HEK293 (cell line): ENCODE measurements around the gene ACIN1.

Source experiments
- CTCF ChIA-PET: fragments of 350-600 bp; formaldehyde crosslinking; extraction: SDS; loops from one replicate; lab custom pipeline; 2021; ENCODE audit warnings: antibody characterized with exemption; lab: Yijun Ruan, JAX
- POLR2A ChIA-PET: fragments of 300-600 bp; formaldehyde crosslinking; extraction: SDS; loops from one replicate; lab custom pipeline; 2020; ENCODE audit warnings: antibody characterized with exemption, inconsistent platforms; lab: Yijun Ruan, JAX
- H3K27ac ChIP-seq: fragments of 200-500 bp; sonication (Bioruptor generic); 2 replicates; pipeline ENCODE4 v1.5.1; 2014; ENCODE audit warnings: low read depth, low read length, control low read depth, inconsistent platforms; ENCODE audit errors: extremely low read depth
- H3K36me3 ChIP-seq, 2 experiments: fragments of 200-500 bp in 1 of 2; sonication (Bioruptor generic) in 1 of 2; 1 replicate in 1 of 2; 2 replicates in 1 of 2; pipeline ENCODE4 v1.5.1; 2014 to 2017; ENCODE audit warnings: inconsistent platforms in 2 of 2, low read length in 2 of 2; ENCODE audit not compliant: control insufficient read depth in 2 of 2, insufficient read depth in 1 of 2
- H3K4me1 ChIP-seq: fragments of 200-500 bp; sonication (Bioruptor generic); 2 replicates; pipeline ENCODE4 v1.5.1; 2014; ENCODE audit warnings: mild to moderate bottlenecking, low read length, inconsistent platforms; ENCODE audit not compliant: control insufficient read depth, insufficient read depth
- H3K4me3 ChIP-seq: 2 replicates; pipeline ENCODE4 v1.5.1; 2011; ENCODE audit warnings: low read depth, mild to moderate bottlenecking, control low read depth, low read length, moderate library complexity
- H3K9me3 ChIP-seq: fragments of 200-500 bp; sonication (Bioruptor generic); 2 replicates; pipeline ENCODE4 v1.5.1; 2014; ENCODE audit warnings: low read depth, low read length, inconsistent platforms; ENCODE audit not compliant: control insufficient read depth, insufficient read depth
- EGR2 ChIP-seq: fragments of 450-650 bp; formaldehyde crosslinking; IDR thresholded peaks from 2 replicates; pipeline ENCODE4 v1.5.1; 2016; ENCODE audit warnings: low read depth, missing biosample characterization, missing genetic modification characterization
- INSM2 ChIP-seq: fragments of 450-650 bp; formaldehyde crosslinking; IDR thresholded peaks from 2 replicates; pipeline ENCODE4 v1.5.1; 2016; ENCODE audit warnings: missing biosample characterization, missing genetic modification characterization
- KLF1 ChIP-seq: fragments of 450-650 bp; formaldehyde crosslinking; IDR thresholded peaks from 2 replicates; pipeline ENCODE4 v1.5.1; 2016; ENCODE audit warnings: missing biosample characterization, missing genetic modification characterization
- KLF10 ChIP-seq: fragments of 450-650 bp; IDR thresholded peaks from 2 replicates; pipeline ENCODE4 v1.5.1; 2018; ENCODE audit warnings: missing biosample characterization, mild to moderate bottlenecking, missing genetic modification characterization
- MZF1 ChIP-seq: fragments of 450-650 bp; formaldehyde crosslinking; IDR thresholded peaks from 2 replicates; pipeline ENCODE4 v1.5.1; 2017; ENCODE audit warnings: missing biosample characterization, missing genetic modification characterization, borderline replicate concordance
- SP2 ChIP-seq: fragments of 450-650 bp; formaldehyde crosslinking; IDR thresholded peaks from 2 replicates; pipeline ENCODE4 v1.5.1; 2016; ENCODE audit warnings: missing biosample characterization, missing genetic modification characterization
- ZBTB1 ChIP-seq: fragments of 450-650 bp; formaldehyde crosslinking; IDR thresholded peaks from 2 replicates; pipeline ENCODE4 v1.5.1; 2016; ENCODE audit warnings: missing biosample characterization, missing genetic modification characterization
- ZBTB20 ChIP-seq: fragments of 450-650 bp; formaldehyde crosslinking; IDR thresholded peaks from 2 replicates; pipeline ENCODE4 v1.5.1; 2016; ENCODE audit warnings: missing biosample characterization, missing genetic modification characterization
- ZEB2 ChIP-seq: fragments of 450-650 bp; formaldehyde crosslinking; IDR thresholded peaks from 2 replicates; pipeline ENCODE4 v1.5.1; 2016; ENCODE audit warnings: missing biosample characterization, missing genetic modification characterization
- ZFP37 ChIP-seq: fragments of 450-650 bp; formaldehyde crosslinking; IDR thresholded peaks from 2 replicates; pipeline ENCODE4 v1.5.1; 2016; ENCODE audit warnings: missing biosample characterization, missing genetic modification characterization
- ZNF133 ChIP-seq: fragments of 450-650 bp; formaldehyde crosslinking; IDR thresholded peaks from 2 replicates; pipeline ENCODE4 v1.5.1; 2016; ENCODE audit warnings: missing biosample characterization, missing genetic modification characterization
- ZNF175 ChIP-seq: fragments of 450-650 bp; formaldehyde crosslinking; IDR thresholded peaks from 2 replicates; pipeline ENCODE4 v1.5.1; 2016; ENCODE audit warnings: missing biosample characterization, missing genetic modification characterization
- ZNF366 ChIP-seq: fragments of 450-650 bp; formaldehyde crosslinking; conservative IDR thresholded peaks from 2 replicates; pipeline ENCODE4 v1.5.1; 2016; ENCODE audit warnings: missing biosample characterization, missing genetic modification characterization
- ZNF398 ChIP-seq: fragments of 450-650 bp; formaldehyde crosslinking; IDR thresholded peaks from 2 replicates; pipeline ENCODE4 v1.5.1; 2017; ENCODE audit warnings: missing biosample characterization, missing genetic modification characterization
- ZNF624 ChIP-seq: fragments of 450-650 bp; formaldehyde crosslinking; IDR thresholded peaks from 2 replicates; pipeline ENCODE4 v1.5.1; 2017; ENCODE audit warnings: missing biosample characterization, missing genetic modification characterization
- ZNF768 ChIP-seq: fragments of 450-650 bp; formaldehyde crosslinking; IDR thresholded peaks from 2 replicates; pipeline ENCODE4 v1.5.1; 2018; ENCODE audit warnings: missing biosample characterization, mild to moderate bottlenecking, missing genetic modification characterization
- ZNF777 ChIP-seq: fragments of 450-650 bp; formaldehyde crosslinking; IDR thresholded peaks from 2 replicates; pipeline ENCODE4 v1.5.1; 2017; ENCODE audit warnings: missing biosample characterization, missing genetic modification characterization, borderline replicate concordance
- ZSCAN23 ChIP-seq: fragments of 450-650 bp; formaldehyde crosslinking; IDR thresholded peaks from 2 replicates; pipeline ENCODE4 v1.5.1; 2016; ENCODE audit warnings: missing biosample characterization, missing genetic modification characterization
- TF ChIP-seq, protein P1 (sequence below): fragments of 450-650 bp; formaldehyde crosslinking; IDR thresholded peaks from 2 replicates; pipeline ENCODE4 v1.5.1; 2017; ENCODE audit warnings: missing biosample characterization, mild to moderate bottlenecking, missing genetic modification characterization, moderate library complexity
- TF ChIP-seq, protein P2 (sequence below): fragments of 450-650 bp; formaldehyde crosslinking; IDR thresholded peaks from 2 replicates; pipeline ENCODE4 v1.5.1; 2016; ENCODE audit warnings: missing biosample characterization, missing genetic modification characterization

The ACIN1 gene

DNA sequence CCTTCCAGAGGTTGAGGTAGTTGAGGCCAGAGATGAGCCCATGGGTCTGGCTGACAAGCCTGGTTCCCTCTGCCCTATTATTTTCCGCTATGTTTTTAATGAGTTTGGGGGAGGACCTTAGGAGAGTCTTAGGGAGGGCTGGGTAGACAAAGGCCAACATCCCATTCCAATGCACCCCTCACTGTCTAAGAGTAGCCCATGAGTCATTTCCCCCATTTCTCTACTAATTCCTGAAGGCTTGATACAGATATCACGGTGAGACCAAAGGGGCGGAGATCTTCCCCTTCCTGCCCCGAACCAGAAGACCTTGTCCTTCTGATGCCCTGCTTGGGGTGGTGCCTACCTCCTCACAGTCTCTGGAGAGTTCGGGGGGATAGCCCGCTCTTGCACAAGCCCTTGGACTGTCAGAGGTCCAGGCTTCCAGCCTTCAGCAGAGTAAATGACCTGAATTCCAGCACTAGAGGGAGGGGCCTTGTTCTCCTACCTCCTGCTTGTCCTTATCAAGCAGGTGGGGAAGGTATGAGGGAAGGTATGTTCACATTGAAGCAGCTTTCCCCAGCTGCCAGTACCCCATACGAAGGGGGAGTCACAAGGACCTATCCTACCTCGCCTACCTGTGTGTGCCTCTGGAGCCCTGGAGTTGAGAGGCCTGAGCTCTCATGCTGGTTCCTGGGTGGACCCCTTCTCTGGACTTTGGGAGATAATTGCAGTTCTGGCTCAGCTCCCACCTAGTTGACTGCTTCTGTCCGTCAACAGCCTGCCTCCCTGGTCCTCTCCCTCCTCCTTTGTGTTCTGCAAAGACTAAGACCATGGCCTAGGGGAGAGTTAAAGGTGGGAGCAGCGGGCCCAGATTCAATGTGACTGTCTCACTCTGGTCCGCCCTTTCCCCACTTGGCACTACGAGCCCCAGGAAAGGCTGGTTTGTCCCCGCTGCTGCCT lies 49.2 kb downstream of the ACIN1 start:
- no peaks in the 10 kb centered on the region for H3K9me3 ChIP-seq
- POLR2A ChIA-PET: no interaction called here
- no peak overlapping the region for H3K27ac ChIP-seq
- peaks cover 0 to 20% of the 10 kb centered on the region in 2 experiments; a peak in 1 of 3 replicates for H3K36me3 ChIP-seq
- no peaks in the 10 kb centered on the region for H3K4me1 ChIP-seq
- H3K4me3 ChIP-seq: no peak overlapping the region
- TF ChIP-seq KLF10 (tag by site-specific recombination) (no peak), ZNF398 (tag by site-specific recombination) (peak; percentile 50), MZF1 (tag by site-specific recombination) (no peak), EGR2 (tag by site-specific recombination) (no peak), KLF1 (no peak), ZBTB1 (no peak), ZBTB20 (peak; percentile 83)
- TF ChIP-seq, protein P1, sequence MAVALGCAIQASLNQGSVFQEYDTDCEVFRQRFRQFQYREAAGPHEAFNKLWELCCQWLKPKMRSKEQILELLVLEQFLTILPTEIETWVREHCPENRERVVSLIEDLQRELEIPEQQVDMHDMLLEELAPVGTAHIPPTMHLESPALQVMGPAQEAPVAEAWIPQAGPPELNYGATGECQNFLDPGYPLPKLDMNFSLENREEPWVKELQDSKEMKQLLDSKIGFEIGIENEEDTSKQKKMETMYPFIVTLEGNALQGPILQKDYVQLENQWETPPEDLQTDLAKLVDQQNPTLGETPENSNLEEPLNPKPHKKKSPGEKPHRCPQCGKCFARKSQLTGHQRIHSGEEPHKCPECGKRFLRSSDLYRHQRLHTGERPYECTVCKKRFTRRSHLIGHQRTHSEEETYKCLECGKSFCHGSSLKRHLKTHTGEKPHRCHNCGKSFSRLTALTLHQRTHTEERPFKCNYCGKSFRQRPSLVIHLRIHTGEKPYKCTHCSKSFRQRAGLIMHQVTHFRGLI (tag by site-specific recombination): no peak
- CTCF ChIA-PET: interaction anchor here (0.6 to 2.0 kb wide), 6 partner anchors 9 to 31 kb away, joined by 3 to 6 read pairs (median 4); partner anchors contain the start of gene CDH24

- ChIA-PET CTCF (interaction anchor here (0.7 to 3.8 kb wide), 3 partner anchors 12 to 59 kb away, joined by 3 to 12 read pairs (median 6); partner anchors contain the start of gene CDH24), POLR2A (no interaction called here)
- H3K27ac ChIP-seq: no peak overlapping the region
- no peak for TF ChIP-seq ZNF624 (tag by site-specific recombination)
- TF ChIP-seq ZNF366 (tag by site-specific recombination): no peak
- TF ChIP-seq SP2: no peak
- no peak for TF ChIP-seq ZEB2 (tag by site-specific recombination)
- H3K9me3 ChIP-seq: no peaks in the 10 kb centered on the region
- H3K4me3 ChIP-seq: no peak overlapping the region
- peaks cover 0 to 12% of the 10 kb centered on the region in 2 experiments; a peak in 1 of 3 replicates for H3K36me3 ChIP-seq
- H3K4me1 ChIP-seq: no peaks in the 10 kb centered on the region
These were observed 50.1 kb downstream of the ACIN1 start for GRCh38 chr14:23044840-23045239.

GRCh38 chr14:23043754-23044153 lies 51.2 kb downstream of the ACIN1 start:
- H3K4me1 ChIP-seq: no peaks in the 10 kb centered on the region
- no peak overlapping the region for H3K4me3 ChIP-seq
- H3K36me3 ChIP-seq: peaks cover 0 to 5% of the 10 kb centered on the region in 2 experiments; a peak in 1 of 3 replicates
- H3K27ac ChIP-seq: no peak overlapping the region
- ChIA-PET CTCF (interaction anchor here (0.7 to 3.8 kb wide), 3 partner anchors 25 to 58 kb away, joined by 3 to 12 read pairs (median 4); no protein-coding TSS in a partner anchor), POLR2A (interaction anchor here (0.9 kb wide), 1 partner anchor 12 kb away, joined by 3 read pairs; no protein-coding TSS in a partner anchor)
- no peaks in the 10 kb centered on the region for H3K9me3 ChIP-seq
- TF ChIP-seq KLF1 (no peak), ZNF777 (tag by site-specific recombination) (no peak), INSM2 (no peak), ZNF175 (tag by site-specific recombination) (no peak), ZSCAN23 (no peak), ZNF133 (no peak), ZFP37 (no peak), ZNF768 (tag by site-specific recombination) (no peak)
- TF ChIP-seq, protein P2, sequence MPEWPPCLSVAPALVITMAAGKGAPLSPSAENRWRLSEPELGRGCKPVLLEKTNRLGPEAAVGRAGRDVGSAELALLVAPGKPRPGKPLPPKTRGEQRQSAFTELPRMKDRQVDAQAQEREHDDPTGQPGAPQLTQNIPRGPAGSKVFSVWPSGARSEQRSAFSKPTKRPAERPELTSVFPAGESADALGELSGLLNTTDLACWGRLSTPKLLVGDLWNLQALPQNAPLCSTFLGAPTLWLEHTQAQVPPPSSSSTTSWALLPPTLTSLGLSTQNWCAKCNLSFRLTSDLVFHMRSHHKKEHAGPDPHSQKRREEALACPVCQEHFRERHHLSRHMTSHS (tag by site-specific recombination): no peak
